GM19193 (cell line): Measurements from ENCODE around the gene SLC38A4.

ENCODE experiments used
- POLR2A ChIP-seq: IDR thresholded peaks from 4 replicates; pipeline ENCODE4 v1.6.1; 2011; ENCODE audit not compliant: insufficient read depth, insufficient read length; ENCODE audit errors: extremely low read depth

The SLC38A4 gene

GRCh38 chr12:46794593-46795190 is 31.1 kb downstream of the SLC38A4 start:
- TF ChIP-seq POLR2A, result no peak

GRCh38 chr12:46792925-46793324 is 32.9 kb downstream of the SLC38A4 start:
- no peak for TF ChIP-seq POLR2A

GRCh38 chr12:46790066-46790465 is 35.7 kb downstream of the SLC38A4 start:
- no peak for TF ChIP-seq POLR2A

GRCh38 chr12:46788072-46788887 is 37.5 kb downstream of the SLC38A4 start:
- TF ChIP-seq POLR2A, result no peak

GRCh38 chr12:46787496-46788055 is 38.2 kb downstream of the SLC38A4 start:
- TF ChIP-seq POLR2A, result no peak

GRCh38 chr12:46786774-46787173 is 39.0 kb downstream of the SLC38A4 start:
- no peak for TF ChIP-seq POLR2A

GRCh38 chr12:46785382-46785781 is 40.4 kb downstream of the SLC38A4 start:
- no peak for TF ChIP-seq POLR2A

GRCh38 chr12:46783871-46784270 is 41.9 kb downstream of the SLC38A4 start:
- TF ChIP-seq POLR2A, result no peak

GRCh38 chr12:46779879-46780278 is 45.9 kb downstream of the SLC38A4 start:
- TF ChIP-seq POLR2A, result no peak

- TF ChIP-seq POLR2A, result no peak
Observed at GRCh38 chr12:46779063-46779462, 46.7 kb downstream of the SLC38A4 start.

- no peak for TF ChIP-seq POLR2A
Observed at GRCh38 chr12:46778415-46778814, 47.4 kb downstream of the SLC38A4 start.

GRCh38 chr12:46777587-46777986 is 48.2 kb downstream of the SLC38A4 start:
- TF ChIP-seq POLR2A, result no peak

GRCh38 chr12:46775796-46776195 is 50.0 kb downstream of the SLC38A4 start:
- no peak for TF ChIP-seq POLR2A

GRCh38 chr12:46774322-46774633 is 51.5 kb downstream of the SLC38A4 start:
- no peak for TF ChIP-seq POLR2A

- TF ChIP-seq POLR2A, result no peak
Observed at GRCh38 chr12:46773586-46774321, 52.0 kb downstream of the SLC38A4 start.

- TF ChIP-seq POLR2A, result no peak
Observed at GRCh38 chr12:46771268-46771827, 54.4 kb downstream of the SLC38A4 start.

GRCh38 chr12:46770501-46771183 is 55.2 kb downstream of the SLC38A4 start:
- no peak for TF ChIP-seq POLR2A
